CD14-positive monocyte (primary cell): ENCODE data around the gene UROD. TPM values are rescaled to one million over a fixed set of nuclear protein-coding genes. Genes with fewer than 3 reads are reported as not detected.

ENCODE experiments used
- DNase-seq, 3 donors: peaks; one replicate each; pipeline ENCODE4 v3.0.0-alpha.2; 2011 to 2022
- H2AFZ ChIP-seq: 2 replicates; pipeline ENCODE4 v1.6.0; 2012; ENCODE audit warnings: mild to moderate bottlenecking, low read depth, low read length, inconsistent platforms; ENCODE audit not compliant: insufficient read depth, poor library complexity, severe bottlenecking
- H3K27ac ChIP-seq, 2 donors: 1 replicate in 1 of 2; 2 replicates in 1 of 2; pipeline ENCODE4 v1.5.1; 2012 to 2013; ENCODE audit warnings: low read length in 2 of 2, control low read depth in 1 of 2, inconsistent platforms in 1 of 2, low read depth in 1 of 2, mild to moderate bottlenecking in 1 of 2
- H3K27me3 ChIP-seq, 2 donors: one replicate each; pipeline versions ENCODE4 v1.6.0 to v1.6.1; 2011 to 2013; ENCODE audit warnings: low read length in 2 of 2; ENCODE audit not compliant: control insufficient read depth in 2 of 2, insufficient read depth in 2 of 2
- H3K36me3 ChIP-seq, 2 donors: replicated peaks in 1 of 2; 1 replicate in 1 of 2; 2 replicates in 1 of 2; pipeline versions ENCODE4 v1.5.1 to v1.6.1; 2012 to 2013; ENCODE audit warnings: low read length in 2 of 2, control low read depth in 1 of 2, inconsistent platforms in 1 of 2, mild to moderate bottlenecking in 1 of 2; ENCODE audit not compliant: insufficient read depth in 2 of 2, control insufficient read depth in 1 of 2
- H3K4me1 ChIP-seq, 2 donors: 1 replicate in 1 of 2; 2 replicates in 1 of 2; pipeline versions ENCODE4 v1.5.1 to v1.6.1; 2012 to 2013; ENCODE audit warnings: low read length in 2 of 2, control low read depth in 1 of 2, inconsistent platforms in 1 of 2, mild to moderate bottlenecking in 1 of 2, moderate library complexity in 1 of 2; ENCODE audit not compliant: insufficient read depth in 2 of 2, control insufficient read depth in 1 of 2
- H3K4me2 ChIP-seq: replicated peaks from 2 replicates; pipeline ENCODE3; 2012; ENCODE audit warnings: low read length, moderate library complexity, mild to moderate bottlenecking; ENCODE audit not compliant: poor library complexity, severe bottlenecking; ENCODE audit errors: extremely low read depth
- H3K4me3 ChIP-seq, 3 experiments: fragments of 200-600 bp in 1 of 3; sonication (generic) in 1 of 3; replicated peaks in 1 of 3; 1 replicate in 2 of 3; 2 replicates in 1 of 3; pipeline ENCODE4 v1.5.1; 2011 to 2013; ENCODE audit warnings: low read length in 3 of 3, mild to moderate bottlenecking in 3 of 3, control low read depth in 2 of 3, low read depth in 2 of 3, inconsistent platforms in 1 of 3, moderate library complexity in 1 of 3
- H3K79me2 ChIP-seq: 2 replicates; pipeline ENCODE4 v1.6.0; 2012; ENCODE audit warnings: mild to moderate bottlenecking, control low read depth, inconsistent platforms, low read length, moderate library complexity; ENCODE audit not compliant: insufficient read depth
- H3K9ac ChIP-seq: 2 replicates; pipeline ENCODE4 v1.6.0; 2017; ENCODE audit warnings: low read length, mild to moderate bottlenecking; ENCODE audit not compliant: insufficient read depth, poor library complexity, severe bottlenecking
- H3K9me3 ChIP-seq, 2 donors: replicated peaks in 1 of 2; 1 replicate in 1 of 2; 2 replicates in 1 of 2; pipeline versions ENCODE4 v1.5.1 to v1.6.1; 2012 to 2013; ENCODE audit warnings: low read length in 2 of 2, control low read depth in 1 of 2; ENCODE audit not compliant: control insufficient read depth in 1 of 2, insufficient read depth in 1 of 2
- H4K20me1 ChIP-seq: 2 replicates; pipeline ENCODE4 v1.6.0; 2012; ENCODE audit warnings: mild to moderate bottlenecking, low read length, control low read depth, moderate library complexity; ENCODE audit not compliant: insufficient read depth
- H3K27ac Mint-ChIP-seq, 7 donors: one replicate each; pipeline ENCODE4 v1.8.0; 2020; ENCODE audit warnings: mild to moderate bottlenecking in 7 of 7, mixed read lengths in 7 of 7, moderate library complexity in 6 of 7, inconsistent platforms in 2 of 7
- H3K27me3 Mint-ChIP-seq, 3 donors: one replicate each; pipeline ENCODE4 v1.8.0; 2021 to 2022; ENCODE audit warnings: low read depth in 3 of 3, mild to moderate bottlenecking in 3 of 3, mixed read lengths in 3 of 3, moderate library complexity in 3 of 3, inconsistent platforms in 1 of 3
- H3K36me3 Mint-ChIP-seq, 2 donors: one replicate each; pipeline ENCODE4 v1.8.0; 2020; ENCODE audit warnings: mixed read lengths in 2 of 2, inconsistent platforms in 1 of 2, mild to moderate bottlenecking in 1 of 2
- H3K4me1 Mint-ChIP-seq: one replicate; pipeline ENCODE4 v1.8.0; 2020; ENCODE audit warnings: mild to moderate bottlenecking, mixed read lengths
- H3K4me3 Mint-ChIP-seq, 2 donors: one replicate each; pipeline ENCODE4 v1.8.0; 2020; ENCODE audit warnings: mild to moderate bottlenecking in 2 of 2, mixed read lengths in 2 of 2, moderate library complexity in 1 of 2
- H3K9me3 Mint-ChIP-seq, 7 donors: one replicate each; pipeline ENCODE4 v1.8.0; 2020 to 2022; ENCODE audit warnings: mixed read lengths in 7 of 7, mild to moderate bottlenecking in 6 of 7, moderate library complexity in 6 of 7, inconsistent platforms in 2 of 7
- WGBS: methylation state at CpG from one replicate; pipeline ENCODE4 v1.1.5; 2013; ENCODE audit warnings: missing lambda C conversion rate; ENCODE audit not compliant: insufficient coverage; 5-methylcytosine and 5-hydroxymethylcytosine counted together
- intact Hi-C, 2 donors: fragments of 100-400 bp; cut with micrococcal nuclease; formaldehyde crosslinking; loops; one replicate each; pipeline versions ENCODE4 v1.15.0 to v1.15.1; 2023
- polyA plus RNA-seq, 3 donors: library from polyadenylated mRNA; depleted of rRNA in 1 of 3; unstranded in 2 of 3; stranded (reverse) in 1 of 3; fragments of 300-500 nt in 2 of 3; fragments of >200 nt in 1 of 3; fragmentation: Illumina TruSeq in 2 of 3; gene quantifications; 1 replicate in 2 of 3; 2 replicates in 1 of 3; pipeline ENCODE4 v1.2.3, GENCODE V29; 2012 to 2021
- TF ChIP-seq, protein P1 (sequence below): fragments of 200-600 bp; IDR thresholded peaks from one replicate; pipeline ENCODE4 v1.8.0; 2022; ENCODE audit warnings: antibody characterized with exemption, mild to moderate bottlenecking

Gene UROD
- polyA plus RNA-seq, 3 donors, result 98.2 to 115 (median 108) TPM

DNA sequence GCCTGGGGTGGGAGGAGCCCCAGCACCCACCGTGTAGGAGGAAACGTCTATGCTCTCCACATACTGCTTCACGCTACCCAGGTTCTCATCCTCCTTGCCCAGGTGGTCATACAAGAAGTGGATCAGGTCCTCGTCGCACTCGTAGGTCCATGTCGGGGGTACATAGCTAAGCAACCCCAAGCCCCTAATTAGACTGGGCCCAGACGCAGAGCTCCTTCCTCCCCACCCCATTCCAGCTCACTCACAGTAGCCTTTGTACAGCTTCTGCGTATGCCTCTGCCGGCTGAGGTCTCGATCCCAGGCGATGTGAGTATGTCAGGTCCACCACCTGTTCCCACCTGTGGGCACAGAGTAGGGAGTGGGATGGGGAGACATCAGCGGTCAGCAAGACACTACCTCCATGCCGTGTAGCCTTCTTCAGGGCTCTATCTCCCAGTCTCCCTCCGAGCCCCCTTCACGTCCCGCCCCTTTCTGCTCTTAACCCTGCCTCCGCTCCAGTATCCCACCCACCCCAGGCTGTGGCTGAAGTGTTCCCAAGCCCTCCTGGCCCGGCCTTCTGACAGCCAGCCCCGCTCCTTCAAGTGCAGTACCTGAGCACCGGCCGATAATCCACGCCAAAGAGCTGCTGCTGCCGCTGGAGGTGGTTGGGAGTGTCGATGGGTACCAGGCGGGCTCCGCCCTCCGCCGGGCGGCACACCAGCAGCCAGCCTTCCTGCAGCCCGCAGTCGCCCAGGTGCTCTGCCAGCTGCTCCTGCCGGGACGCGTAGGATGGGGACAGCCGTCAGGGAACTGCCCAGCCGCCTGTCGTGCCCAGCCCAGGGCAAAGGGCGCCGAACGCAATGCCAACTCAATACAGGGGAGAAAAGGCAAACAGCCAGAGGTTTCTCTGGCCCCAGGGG, 1.8 kb upstream of the UROD start:
- peaks cover 50 to 55% of the 10 kb centered on the region in 2 donors for H3K36me3 Mint-ChIP-seq
- Histone ChIP-seq H3K9me3 (no peaks in the 10 kb centered on the region), H3K4me2 (peak overlapping the region; percentile 99), H2AFZ (peak overlapping the region; percentile 98), H3K4me3 (peak overlapping the region; percentile 77 to 96 (median 90)), H3K27ac (peak overlapping the region in 1 of 2 donors; percentile 83), H4K20me1 (peaks cover 28% of the 10 kb centered on the region), H3K4me1 (peaks cover 33 to 51% of the 10 kb centered on the region in 2 donors), H3K9ac (peak overlapping the region; percentile 73), H3K27me3 (no peaks in the 10 kb centered on the region), H3K36me3 (peaks cover 42 to 52% of the 10 kb centered on the region in 2 donors), H3K79me2 (peaks cover 35% of the 10 kb centered on the region)
- DNase-seq, result peak in 1 of 3 donors; percentile 7
- H3K27me3 Mint-ChIP-seq, result no peaks in the 10 kb centered on the region
- H3K9me3 Mint-ChIP-seq, result no peaks in the 10 kb centered on the region
- peaks cover 49% of the 10 kb centered on the region for H3K4me1 Mint-ChIP-seq
- H3K27ac Mint-ChIP-seq, result peak overlapping the region in 5 of 7 donors; percentile 7 to 75 (median 54)
- intact Hi-C loops, result loop anchor here in 1 of 2 donors (5.0 to 10.0 kb wide), 3 partner anchors 225 to 575 kb away; partner anchors contain the start of genes BEST4, NASP and TESK2
- TF ChIP-seq, protein P1, sequence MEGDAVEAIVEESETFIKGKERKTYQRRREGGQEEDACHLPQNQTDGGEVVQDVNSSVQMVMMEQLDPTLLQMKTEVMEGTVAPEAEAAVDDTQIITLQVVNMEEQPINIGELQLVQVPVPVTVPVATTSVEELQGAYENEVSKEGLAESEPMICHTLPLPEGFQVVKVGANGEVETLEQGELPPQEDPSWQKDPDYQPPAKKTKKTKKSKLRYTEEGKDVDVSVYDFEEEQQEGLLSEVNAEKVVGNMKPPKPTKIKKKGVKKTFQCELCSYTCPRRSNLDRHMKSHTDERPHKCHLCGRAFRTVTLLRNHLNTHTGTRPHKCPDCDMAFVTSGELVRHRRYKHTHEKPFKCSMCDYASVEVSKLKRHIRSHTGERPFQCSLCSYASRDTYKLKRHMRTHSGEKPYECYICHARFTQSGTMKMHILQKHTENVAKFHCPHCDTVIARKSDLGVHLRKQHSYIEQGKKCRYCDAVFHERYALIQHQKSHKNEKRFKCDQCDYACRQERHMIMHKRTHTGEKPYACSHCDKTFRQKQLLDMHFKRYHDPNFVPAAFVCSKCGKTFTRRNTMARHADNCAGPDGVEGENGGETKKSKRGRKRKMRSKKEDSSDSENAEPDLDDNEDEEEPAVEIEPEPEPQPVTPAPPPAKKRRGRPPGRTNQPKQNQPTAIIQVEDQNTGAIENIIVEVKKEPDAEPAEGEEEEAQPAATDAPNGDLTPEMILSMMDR, result no peak
- 20% methylated on average over 33 of the region's 41 CpGs for WGBS
- H3K4me3 Mint-ChIP-seq, result peak overlapping the region; percentile 86 to 90
